CD14-positive monocyte (primary cell): ENCODE measurements around the gene KASH5. TPM values are rescaled to one million over a fixed set of nuclear protein-coding genes. Genes with fewer than 3 reads are reported as not detected.

ENCODE experiments used
- DNase-seq, 3 donors: peaks; one replicate each; pipeline ENCODE4 v3.0.0-alpha.2; 2011 to 2022
- H2AFZ ChIP-seq: 2 replicates; pipeline ENCODE4 v1.6.0; 2012; ENCODE audit warnings: mild to moderate bottlenecking, low read depth, low read length, inconsistent platforms; ENCODE audit not compliant: insufficient read depth, poor library complexity, severe bottlenecking
- H3K27ac ChIP-seq, 2 donors: 1 replicate in 1 of 2; 2 replicates in 1 of 2; pipeline ENCODE4 v1.5.1; 2012 to 2013; ENCODE audit warnings: low read length in 2 of 2, control low read depth in 1 of 2, inconsistent platforms in 1 of 2, low read depth in 1 of 2, mild to moderate bottlenecking in 1 of 2
- H3K27me3 ChIP-seq, 2 donors: one replicate each; pipeline versions ENCODE4 v1.6.0 to v1.6.1; 2011 to 2013; ENCODE audit warnings: low read length in 2 of 2; ENCODE audit not compliant: control insufficient read depth in 2 of 2, insufficient read depth in 2 of 2
- H3K36me3 ChIP-seq, 2 donors: replicated peaks in 1 of 2; 1 replicate in 1 of 2; 2 replicates in 1 of 2; pipeline versions ENCODE4 v1.5.1 to v1.6.1; 2012 to 2013; ENCODE audit warnings: low read length in 2 of 2, control low read depth in 1 of 2, inconsistent platforms in 1 of 2, mild to moderate bottlenecking in 1 of 2; ENCODE audit not compliant: insufficient read depth in 2 of 2, control insufficient read depth in 1 of 2
- H3K4me1 ChIP-seq, 2 donors: 1 replicate in 1 of 2; 2 replicates in 1 of 2; pipeline versions ENCODE4 v1.5.1 to v1.6.1; 2012 to 2013; ENCODE audit warnings: low read length in 2 of 2, control low read depth in 1 of 2, inconsistent platforms in 1 of 2, mild to moderate bottlenecking in 1 of 2, moderate library complexity in 1 of 2; ENCODE audit not compliant: insufficient read depth in 2 of 2, control insufficient read depth in 1 of 2
- H3K4me2 ChIP-seq: replicated peaks from 2 replicates; pipeline ENCODE3; 2012; ENCODE audit warnings: low read length, moderate library complexity, mild to moderate bottlenecking; ENCODE audit not compliant: poor library complexity, severe bottlenecking; ENCODE audit errors: extremely low read depth
- H3K4me3 ChIP-seq, 3 experiments: fragments of 200-600 bp in 1 of 3; sonication (generic) in 1 of 3; replicated peaks in 1 of 3; 1 replicate in 2 of 3; 2 replicates in 1 of 3; pipeline ENCODE4 v1.5.1; 2011 to 2013; ENCODE audit warnings: low read length in 3 of 3, mild to moderate bottlenecking in 3 of 3, control low read depth in 2 of 3, low read depth in 2 of 3, inconsistent platforms in 1 of 3, moderate library complexity in 1 of 3
- H3K79me2 ChIP-seq: 2 replicates; pipeline ENCODE4 v1.6.0; 2012; ENCODE audit warnings: mild to moderate bottlenecking, control low read depth, inconsistent platforms, low read length, moderate library complexity; ENCODE audit not compliant: insufficient read depth
- H3K9ac ChIP-seq: 2 replicates; pipeline ENCODE4 v1.6.0; 2017; ENCODE audit warnings: low read length, mild to moderate bottlenecking; ENCODE audit not compliant: insufficient read depth, poor library complexity, severe bottlenecking
- H3K9me3 ChIP-seq, 2 donors: replicated peaks in 1 of 2; 1 replicate in 1 of 2; 2 replicates in 1 of 2; pipeline versions ENCODE4 v1.5.1 to v1.6.1; 2012 to 2013; ENCODE audit warnings: low read length in 2 of 2, control low read depth in 1 of 2; ENCODE audit not compliant: control insufficient read depth in 1 of 2, insufficient read depth in 1 of 2
- H4K20me1 ChIP-seq: 2 replicates; pipeline ENCODE4 v1.6.0; 2012; ENCODE audit warnings: mild to moderate bottlenecking, low read length, control low read depth, moderate library complexity; ENCODE audit not compliant: insufficient read depth
- H3K27ac Mint-ChIP-seq, 7 donors: one replicate each; pipeline ENCODE4 v1.8.0; 2020; ENCODE audit warnings: mild to moderate bottlenecking in 7 of 7, mixed read lengths in 7 of 7, moderate library complexity in 6 of 7, inconsistent platforms in 2 of 7
- H3K27me3 Mint-ChIP-seq, 3 donors: one replicate each; pipeline ENCODE4 v1.8.0; 2021 to 2022; ENCODE audit warnings: low read depth in 3 of 3, mild to moderate bottlenecking in 3 of 3, mixed read lengths in 3 of 3, moderate library complexity in 3 of 3, inconsistent platforms in 1 of 3
- H3K36me3 Mint-ChIP-seq, 2 donors: one replicate each; pipeline ENCODE4 v1.8.0; 2020; ENCODE audit warnings: mixed read lengths in 2 of 2, inconsistent platforms in 1 of 2, mild to moderate bottlenecking in 1 of 2
- H3K4me1 Mint-ChIP-seq: one replicate; pipeline ENCODE4 v1.8.0; 2020; ENCODE audit warnings: mild to moderate bottlenecking, mixed read lengths
- H3K4me3 Mint-ChIP-seq, 2 donors: one replicate each; pipeline ENCODE4 v1.8.0; 2020; ENCODE audit warnings: mild to moderate bottlenecking in 2 of 2, mixed read lengths in 2 of 2, moderate library complexity in 1 of 2
- H3K9me3 Mint-ChIP-seq, 7 donors: one replicate each; pipeline ENCODE4 v1.8.0; 2020 to 2022; ENCODE audit warnings: mixed read lengths in 7 of 7, mild to moderate bottlenecking in 6 of 7, moderate library complexity in 6 of 7, inconsistent platforms in 2 of 7
- WGBS: methylation state at CpG from one replicate; pipeline ENCODE4 v1.1.5; 2013; ENCODE audit warnings: missing lambda C conversion rate; ENCODE audit not compliant: insufficient coverage; 5-methylcytosine and 5-hydroxymethylcytosine counted together
- intact Hi-C, 2 donors: fragments of 100-400 bp; cut with micrococcal nuclease; formaldehyde crosslinking; loops; one replicate each; pipeline versions ENCODE4 v1.15.0 to v1.15.1; 2023
- polyA plus RNA-seq, 3 donors: library from polyadenylated mRNA; depleted of rRNA in 1 of 3; unstranded in 2 of 3; stranded (reverse) in 1 of 3; fragments of 300-500 nt in 2 of 3; fragments of >200 nt in 1 of 3; fragmentation: Illumina TruSeq in 2 of 3; gene quantifications; 1 replicate in 2 of 3; 2 replicates in 1 of 3; pipeline ENCODE4 v1.2.3, GENCODE V29; 2012 to 2021
- TF ChIP-seq, protein P1 (sequence below): fragments of 200-600 bp; IDR thresholded peaks from one replicate; pipeline ENCODE4 v1.8.0; 2022; ENCODE audit warnings: antibody characterized with exemption, mild to moderate bottlenecking

Gene KASH5
- polyA plus RNA-seq, 3 donors: not detected

DNA sequence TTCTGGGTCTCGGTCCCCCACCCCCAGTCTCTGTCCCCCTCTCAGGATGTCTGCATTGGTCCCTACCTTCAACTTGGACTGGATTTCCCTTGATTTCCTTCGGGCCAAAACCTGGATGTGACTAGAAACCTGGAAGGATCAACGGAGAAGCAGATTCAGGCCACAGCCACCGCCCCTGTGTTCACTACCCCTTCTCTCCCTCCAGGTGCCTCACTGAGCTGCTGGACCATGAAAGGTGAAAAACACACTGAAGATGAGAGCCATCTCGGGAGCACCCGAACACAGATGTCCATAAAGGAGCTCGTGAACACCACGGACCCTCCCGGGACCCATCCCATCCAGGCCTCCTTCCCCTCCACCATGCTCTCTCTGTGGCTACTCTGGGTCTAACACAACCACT is 30.9 kb upstream of the KASH5 start:
- Histone ChIP-seq H3K4me2 (no peak overlapping the region), H4K20me1 (no peaks in the 10 kb centered on the region), H3K9me3 (no peaks in the 10 kb centered on the region), H3K4me1 (peaks cover 12 to 19% of the 10 kb centered on the region in 2 donors), H3K36me3 (no peaks in the 10 kb centered on the region), H3K27me3 (peaks cover 11 to 34% of the 10 kb centered on the region in 2 donors), H2AFZ (no peak overlapping the region), H3K4me3 (no peak overlapping the region), H3K9ac (no peak overlapping the region), H3K79me2 (no peaks in the 10 kb centered on the region), H3K27ac (no peak overlapping the region)
- Mint-ChIP-seq H3K4me1 (peaks cover 20% of the 10 kb centered on the region), H3K4me3 (no peak overlapping the region), H3K36me3 (no peaks in the 10 kb centered on the region), H3K27ac (no peak overlapping the region), H3K27me3 (peaks cover 23 to 45% (median 40%) of the 10 kb centered on the region in 3 donors), H3K9me3 (peaks cover 0 to 9% (median 3%) of the 10 kb centered on the region in 7 donors)
- TF ChIP-seq, protein P1, sequence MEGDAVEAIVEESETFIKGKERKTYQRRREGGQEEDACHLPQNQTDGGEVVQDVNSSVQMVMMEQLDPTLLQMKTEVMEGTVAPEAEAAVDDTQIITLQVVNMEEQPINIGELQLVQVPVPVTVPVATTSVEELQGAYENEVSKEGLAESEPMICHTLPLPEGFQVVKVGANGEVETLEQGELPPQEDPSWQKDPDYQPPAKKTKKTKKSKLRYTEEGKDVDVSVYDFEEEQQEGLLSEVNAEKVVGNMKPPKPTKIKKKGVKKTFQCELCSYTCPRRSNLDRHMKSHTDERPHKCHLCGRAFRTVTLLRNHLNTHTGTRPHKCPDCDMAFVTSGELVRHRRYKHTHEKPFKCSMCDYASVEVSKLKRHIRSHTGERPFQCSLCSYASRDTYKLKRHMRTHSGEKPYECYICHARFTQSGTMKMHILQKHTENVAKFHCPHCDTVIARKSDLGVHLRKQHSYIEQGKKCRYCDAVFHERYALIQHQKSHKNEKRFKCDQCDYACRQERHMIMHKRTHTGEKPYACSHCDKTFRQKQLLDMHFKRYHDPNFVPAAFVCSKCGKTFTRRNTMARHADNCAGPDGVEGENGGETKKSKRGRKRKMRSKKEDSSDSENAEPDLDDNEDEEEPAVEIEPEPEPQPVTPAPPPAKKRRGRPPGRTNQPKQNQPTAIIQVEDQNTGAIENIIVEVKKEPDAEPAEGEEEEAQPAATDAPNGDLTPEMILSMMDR: no peak
- WGBS: 92% methylated on average over 9 of the region's 9 CpGs
- intact Hi-C loops: no loop called here
- DNase-seq: no peak

DNA sequence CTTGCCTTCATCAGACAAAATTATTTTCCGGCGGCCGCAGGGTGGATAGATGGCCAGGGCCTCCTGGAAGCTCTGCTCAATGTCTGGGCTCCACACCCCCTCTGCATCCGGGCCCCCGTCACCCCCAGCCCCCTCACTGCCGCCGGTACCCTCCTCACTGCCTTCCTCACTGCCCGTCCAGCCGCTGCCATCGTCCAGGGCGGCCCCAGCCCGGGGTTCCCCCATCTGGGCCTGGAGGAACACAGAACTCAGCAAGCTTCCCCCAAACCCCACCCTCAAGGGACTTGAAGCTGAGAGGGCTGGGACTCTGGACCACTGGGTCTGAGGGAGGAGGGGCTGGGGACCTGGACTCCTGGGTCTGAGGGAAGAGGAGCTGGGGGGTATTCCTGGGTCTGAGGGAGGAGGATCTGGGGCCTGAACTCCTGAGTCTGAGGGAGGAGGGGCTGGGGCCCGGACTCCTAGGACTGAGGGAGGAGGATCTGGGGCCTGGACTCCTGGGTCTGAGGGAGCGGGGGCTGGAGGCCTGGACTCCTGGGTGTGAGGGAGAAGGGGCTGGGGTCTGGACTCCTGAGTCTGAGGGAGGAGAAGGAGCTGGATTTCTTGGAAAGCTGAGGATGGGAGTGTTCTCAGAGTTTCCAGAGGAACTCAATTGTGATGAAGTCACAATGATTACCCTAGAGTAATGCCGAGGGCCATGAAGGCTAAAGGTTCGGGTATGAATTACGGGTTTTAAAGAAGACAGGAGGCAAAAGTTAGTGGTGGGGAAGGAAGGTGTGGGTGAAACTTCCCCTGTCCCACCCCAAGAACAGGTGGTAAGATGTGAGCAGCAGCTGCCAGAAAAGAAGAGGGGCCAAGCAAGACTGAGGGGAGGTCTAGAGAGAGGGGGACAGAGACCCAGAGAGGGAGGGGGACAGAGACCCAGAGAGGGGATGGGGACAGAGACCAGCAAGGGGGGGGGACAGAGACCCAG is 27.9 kb upstream of the KASH5 start:
- Mint-ChIP-seq H3K9me3 (peaks cover 0 to 12% (median 3%) of the 10 kb centered on the region in 7 donors), H3K4me1 (peaks cover 20% of the 10 kb centered on the region), H3K27me3 (peaks cover 27 to 35% (median 30%) of the 10 kb centered on the region in 3 donors), H3K27ac (no peak overlapping the region), H3K4me3 (peak overlapping the region in 1 of 2 donors; percentile 54), H3K36me3 (no peaks in the 10 kb centered on the region)
- Histone ChIP-seq H3K79me2 (no peaks in the 10 kb centered on the region), H3K4me2 (no peak overlapping the region), H3K36me3 (no peaks in the 10 kb centered on the region), H3K27me3 (peaks cover 18 to 64% of the 10 kb centered on the region in 2 donors), H2AFZ (no peak overlapping the region), H3K27ac (no peak overlapping the region), H3K4me1 (peaks cover 24 to 40% of the 10 kb centered on the region in 2 donors), H4K20me1 (no peaks in the 10 kb centered on the region), H3K4me3 (no peak overlapping the region), H3K9me3 (peaks cover 7 to 8% of the 10 kb centered on the region in 2 donors), H3K9ac (no peak overlapping the region)
- TF ChIP-seq, protein P1: no peak
- DNase-seq: no peak
- intact Hi-C loops: no loop called here
- 100% methylated on average over 2 of the region's 17 CpGs for WGBS
